SU-DHL-6 (cell line): ENCODE data around the gene TESMIN.

Experiments
- H2AFZ ChIP-seq: fragments of 200-600 bp; sonication (generic); 2 replicates; pipeline ENCODE4 v1.6.1; 2014; ENCODE audit warnings: low read depth, mild to moderate bottlenecking, moderate library complexity, mixed read lengths, antibody characterized with exemption, low read length; ENCODE audit not compliant: severe bottlenecking
- H3F3A ChIP-seq: fragments of 200-600 bp; shearing (Covaris generic); 2 replicates; pipeline ENCODE4 v1.6.0; 2016; ENCODE audit warnings: antibody characterized with exemption, mild to moderate bottlenecking; ENCODE audit not compliant: insufficient read depth
- H3K27ac ChIP-seq: fragments of 200-600 bp; sonication (generic); 2 replicates; pipeline ENCODE4 v1.5.1; 2016; ENCODE audit warnings: low read depth, mild to moderate bottlenecking, low read length, moderate library complexity, mixed read lengths
- H3K27me3 ChIP-seq: fragments of 200-600 bp; sonication (generic), shearing (Covaris generic); 2 replicates; pipeline ENCODE4 v1.6.0; 2014; ENCODE audit warnings: mild to moderate bottlenecking, low read length
- H3K36me3 ChIP-seq: fragments of 200-600 bp; sonication (generic); 2 replicates; pipeline ENCODE4 v1.6.1; 2014; ENCODE audit warnings: mild to moderate bottlenecking, low read length, mixed read lengths
- H3K4me2 ChIP-seq: fragments of 300-600, 200-600 bp; shearing (Covaris generic), sonication (generic); 2 replicates; pipeline ENCODE4 v1.6.0; 2014; ENCODE audit warnings: low read length, low read depth, mild to moderate bottlenecking; ENCODE audit not compliant: poor library complexity, severe bottlenecking
- H3K4me3 ChIP-seq: fragments of 200-600 bp; sonication (generic); 2 replicates; pipeline ENCODE4 v1.5.1; 2014; ENCODE audit warnings: antibody characterized with exemption, low read length, mild to moderate bottlenecking, mixed read lengths; ENCODE audit not compliant: insufficient read depth, poor library complexity, severe bottlenecking
- H3K79me2 ChIP-seq: fragments of 200-600 bp; sonication (generic); 2 replicates; pipeline ENCODE4 v1.6.1; 2014; ENCODE audit warnings: mild to moderate bottlenecking, low read length, moderate library complexity; ENCODE audit not compliant: insufficient read depth
- H3K9ac ChIP-seq: fragments of 200-600 bp; sonication (generic); 2 replicates; pipeline ENCODE4 v1.7.0; 2014; ENCODE audit warnings: mild to moderate bottlenecking, low read length
- H3K9me2 ChIP-seq: fragments of 200-600 bp; sonication (generic); replicated peaks from 2 replicates; pipeline ENCODE4 v1.6.1; 2014; ENCODE audit warnings: low read length; ENCODE audit not compliant: insufficient read depth
- H3K9me3 ChIP-seq: fragments of 200-600 bp; sonication (generic); 2 replicates; pipeline ENCODE4 v1.6.1; 2014; ENCODE audit warnings: low read length, mixed read lengths; ENCODE audit not compliant: insufficient read depth
- H4K20me1 ChIP-seq: fragments of 200-600 bp; sonication (generic); 2 replicates; pipeline ENCODE4 v1.6.1; 2014; ENCODE audit warnings: low read depth, mild to moderate bottlenecking, antibody characterized with exemption, low read length, moderate library complexity, mixed read lengths
- CTCF ChIP-seq: fragments of 200-600 bp; sonication (generic); IDR thresholded peaks from one replicate; pipeline ENCODE4 v1.5.1; 2017; ENCODE audit warnings: antibody characterized with exemption, mild to moderate bottlenecking, low read length, moderate library complexity; ENCODE audit not compliant: insufficient read depth, poor library complexity, severe bottlenecking
- EZH2phosphoT487 ChIP-seq: fragments of 200-600 bp; sonication (generic), shearing (Covaris generic); conservative IDR thresholded peaks from 2 replicates; pipeline ENCODE4 v1.6.1; 2018; ENCODE audit warnings: mild to moderate bottlenecking, antibody characterized with exemption, low read length, moderate library complexity, mixed read lengths

The TESMIN gene

GRCh38 chr11:68776442-68777235, 25.3 kb upstream of the TESMIN start:
- no peaks in the 10 kb centered on the region for H3K9me3 ChIP-seq
- no peak overlapping the region for H2AFZ ChIP-seq
- no peaks in the 10 kb centered on the region for H4K20me1 ChIP-seq
- H3K9me2 ChIP-seq: no peaks in the 10 kb centered on the region
- H3K27me3 ChIP-seq: no peaks in the 10 kb centered on the region
- no peaks in the 10 kb centered on the region for H3K36me3 ChIP-seq
- no peaks in the 10 kb centered on the region for H3K79me2 ChIP-seq
- H3K9ac ChIP-seq: no peak overlapping the region
- TF ChIP-seq EZH2phosphoT487 (no peak), CTCF (no peak)
- no peaks in the 10 kb centered on the region for H3F3A ChIP-seq
- no peak overlapping the region for H3K4me3 ChIP-seq
- H3K27ac ChIP-seq: no peak overlapping the region
- no peak overlapping the region for H3K4me2 ChIP-seq

GRCh38 chr11:68775951-68776388, 24.6 kb upstream of the TESMIN start:
- TF ChIP-seq EZH2phosphoT487: no peak
- no peak for TF ChIP-seq CTCF
- no peak overlapping the region for H3K4me3 ChIP-seq
- no peaks in the 10 kb centered on the region for H3K9me3 ChIP-seq
- no peak overlapping the region for H3K9ac ChIP-seq
- H3K9me2 ChIP-seq: no peaks in the 10 kb centered on the region
- no peaks in the 10 kb centered on the region for H3K27me3 ChIP-seq
- H3F3A ChIP-seq: no peaks in the 10 kb centered on the region
- H3K27ac ChIP-seq: no peak overlapping the region
- no peaks in the 10 kb centered on the region for H3K79me2 ChIP-seq
- no peak overlapping the region for H3K4me2 ChIP-seq
- H3K36me3 ChIP-seq: no peaks in the 10 kb centered on the region
- H2AFZ ChIP-seq: no peak overlapping the region
- H4K20me1 ChIP-seq: no peaks in the 10 kb centered on the region

GRCh38 chr11:68774194-68774585, 22.9 kb upstream of the TESMIN start:
- no peaks in the 10 kb centered on the region for H3K9me3 ChIP-seq
- no peak overlapping the region for H3K9ac ChIP-seq
- TF ChIP-seq EZH2phosphoT487: no peak
- H3K4me3 ChIP-seq: no peak overlapping the region
- H3F3A ChIP-seq: no peaks in the 10 kb centered on the region
- H4K20me1 ChIP-seq: no peaks in the 10 kb centered on the region
- no peaks in the 10 kb centered on the region for H3K36me3 ChIP-seq
- no peak overlapping the region for H3K27ac ChIP-seq
- H2AFZ ChIP-seq: no peak overlapping the region
- H3K4me2 ChIP-seq: no peak overlapping the region
- no peaks in the 10 kb centered on the region for H3K27me3 ChIP-seq
- H3K79me2 ChIP-seq: no peaks in the 10 kb centered on the region
- H3K9me2 ChIP-seq: no peaks in the 10 kb centered on the region

- no peak overlapping the region for H3K9ac ChIP-seq
- no peaks in the 10 kb centered on the region for H3K27me3 ChIP-seq
- no peaks in the 10 kb centered on the region for H3F3A ChIP-seq
- H3K79me2 ChIP-seq: no peaks in the 10 kb centered on the region
- H3K4me2 ChIP-seq: no peak overlapping the region
- H4K20me1 ChIP-seq: no peaks in the 10 kb centered on the region
- H3K4me3 ChIP-seq: no peak overlapping the region
- TF ChIP-seq EZH2phosphoT487 (no peak), CTCF (no peak)
- no peak overlapping the region for H3K27ac ChIP-seq
- no peaks in the 10 kb centered on the region for H3K36me3 ChIP-seq
- H2AFZ ChIP-seq: no peak overlapping the region
- H3K9me2 ChIP-seq: no peaks in the 10 kb centered on the region
- no peaks in the 10 kb centered on the region for H3K9me3 ChIP-seq
Observed at GRCh38 chr11:68773521-68774193, 22.3 kb upstream of the TESMIN start.
